Head of caudate nucleus (tissue), 42 donors: ENCODE results near the gene CPNE4.

Source experiments
- DNase-seq, 42 donors: peaks; one replicate each; pipeline versions ENCODE4 v3.0.0 to v3.0.0-alpha.2; 2020 to 2021; ENCODE audit warnings: mixed read lengths in 7 of 42
- intact Hi-C: fragments of 100-400 bp; cut with DNase I; formaldehyde crosslinking; loops from one replicate; pipeline ENCODE4 v1.15.0; 2022

CPNE4 gene

GRCh38 chr3:131723343-131723742, 311.5 kb downstream of the CPNE4 start:
- DNase-seq: no peak
- intact Hi-C loops: no loop called here

- no peak for DNase-seq
- intact Hi-C loops: no loop called here
These were observed 317.3 kb downstream of the CPNE4 start for GRCh38 chr3:131717493-131717892.

- intact Hi-C loops: no loop called here
- DNase-seq: no peak
These were observed 317.9 kb downstream of the CPNE4 start for GRCh38 chr3:131716943-131717342.

- DNase-seq: no peak
- intact Hi-C loops: no loop called here
These were observed 318.8 kb downstream of the CPNE4 start for GRCh38 chr3:131716007-131716406.

- no peak for DNase-seq
- intact Hi-C loops: no loop called here
These were observed 320.1 kb downstream of the CPNE4 start for GRCh38 chr3:131714585-131715220.

GRCh38 chr3:131713416-131714123, 321.2 kb downstream of the CPNE4 start:
- intact Hi-C loops: no loop called here
- DNase-seq: no peak

- intact Hi-C loops: no loop called here
- DNase-seq: no peak
These were observed 322.2 kb downstream of the CPNE4 start for GRCh38 chr3:131712662-131713061.

GRCh38 chr3:131711114-131711768, 323.6 kb downstream of the CPNE4 start:
- no peak for DNase-seq
- intact Hi-C loops: no loop called here

- no peak for DNase-seq
- intact Hi-C loops: no loop called here
These were observed 326.6 kb downstream of the CPNE4 start for GRCh38 chr3:131708241-131708640.

- intact Hi-C loops: no loop called here
- no peak for DNase-seq
These were observed 329.2 kb downstream of the CPNE4 start for GRCh38 chr3:131705558-131706051.

- intact Hi-C loops: no loop called here
- DNase-seq: no peak
These were observed 329.7 kb downstream of the CPNE4 start for GRCh38 chr3:131705099-131705498.

- intact Hi-C loops: no loop called here
These were observed 330.7 kb downstream of the CPNE4 start for GRCh38 chr3:131704098-131704497.

GRCh38 chr3:131702146-131702545, 332.7 kb downstream of the CPNE4 start:
- intact Hi-C loops: no loop called here
- DNase-seq: no peak

More at GRCh38 chr3:131704098-131704497, 330.7 kb downstream of the CPNE4 start:
- DNase-seq: no peak

GRCh38 chr3:131701153-131701770, 333.6 kb downstream of the CPNE4 start:
- no peak for DNase-seq
- intact Hi-C loops: no loop called here

GRCh38 chr3:131699001-131699400, 335.8 kb downstream of the CPNE4 start:
- intact Hi-C loops: no loop called here
- DNase-seq: no peak

GRCh38 chr3:131694376-131694775, 340.4 kb downstream of the CPNE4 start:
- DNase-seq: no peak

GRCh38 chr3:131692356-131692755, 342.5 kb downstream of the CPNE4 start:
- intact Hi-C loops: no loop called here
- DNase-seq: no peak

More at GRCh38 chr3:131694376-131694775, 340.4 kb downstream of the CPNE4 start:
- intact Hi-C loops: no loop called here

- intact Hi-C loops: no loop called here
- no peak for DNase-seq
These were observed 344.0 kb downstream of the CPNE4 start for GRCh38 chr3:131690800-131691199.

GRCh38 chr3:131688370-131688769, 346.4 kb downstream of the CPNE4 start:
- intact Hi-C loops: no loop called here
- no peak for DNase-seq

- DNase-seq: no peak
- intact Hi-C loops: no loop called here
These were observed 365.2 kb downstream of the CPNE4 start for GRCh38 chr3:131669600-131669999.
